Liver (tissue), 3 donors: Measurements from ENCODE around the gene ZNF439.
"Not testable (repeated sequence)": the region's sequence is repeated elsewhere in the genome, so short reads cannot be mapped to it uniquely, and the experiment has no call there.

ENCODE experiments used
- HNF4A ChIP-seq, 2 donors: conservative IDR thresholded peaks; 2 replicates each; pipeline ENCODE4 v1.6.1; 2016; ENCODE audit warnings: antibody characterized with exemption in 2 of 2, mild to moderate bottlenecking in 2 of 2
- JUND ChIP-seq, 2 donors: IDR thresholded peaks; 2 replicates each; pipeline ENCODE4 v1.6.1; 2016; ENCODE audit warnings: antibody characterized with exemption in 2 of 2
- RAD21 ChIP-seq, 2 donors: IDR thresholded peaks; 2 replicates each; pipeline ENCODE4 v1.6.1; 2016; ENCODE audit warnings: antibody characterized with exemption in 2 of 2, mild to moderate bottlenecking in 2 of 2
- TAF1 ChIP-seq: conservative IDR thresholded peaks from 2 replicates; pipeline ENCODE4 v1.6.1; 2016; ENCODE audit warnings: antibody characterized with exemption, mild to moderate bottlenecking
- TF ChIP-seq, protein P1 (sequence below): fragments of 150-350 bp; IDR thresholded peaks from 2 replicates; pipeline ENCODE4 v1.5.1; 2017; ENCODE audit warnings: improper control_type of control experiment, low read depth, low read length; ENCODE audit not compliant: missing input control
- TF ChIP-seq, protein P2 (sequence below): IDR thresholded peaks from 2 replicates; pipeline ENCODE4 v1.6.1; 2016; ENCODE audit warnings: antibody characterized with exemption
- TF ChIP-seq, protein P3 (sequence below): IDR thresholded peaks from 2 replicates; pipeline ENCODE4 v1.6.1; 2016; ENCODE audit warnings: antibody characterized with exemption
- donor health status: healthy.
- donor health status: healthy.

DNA sequence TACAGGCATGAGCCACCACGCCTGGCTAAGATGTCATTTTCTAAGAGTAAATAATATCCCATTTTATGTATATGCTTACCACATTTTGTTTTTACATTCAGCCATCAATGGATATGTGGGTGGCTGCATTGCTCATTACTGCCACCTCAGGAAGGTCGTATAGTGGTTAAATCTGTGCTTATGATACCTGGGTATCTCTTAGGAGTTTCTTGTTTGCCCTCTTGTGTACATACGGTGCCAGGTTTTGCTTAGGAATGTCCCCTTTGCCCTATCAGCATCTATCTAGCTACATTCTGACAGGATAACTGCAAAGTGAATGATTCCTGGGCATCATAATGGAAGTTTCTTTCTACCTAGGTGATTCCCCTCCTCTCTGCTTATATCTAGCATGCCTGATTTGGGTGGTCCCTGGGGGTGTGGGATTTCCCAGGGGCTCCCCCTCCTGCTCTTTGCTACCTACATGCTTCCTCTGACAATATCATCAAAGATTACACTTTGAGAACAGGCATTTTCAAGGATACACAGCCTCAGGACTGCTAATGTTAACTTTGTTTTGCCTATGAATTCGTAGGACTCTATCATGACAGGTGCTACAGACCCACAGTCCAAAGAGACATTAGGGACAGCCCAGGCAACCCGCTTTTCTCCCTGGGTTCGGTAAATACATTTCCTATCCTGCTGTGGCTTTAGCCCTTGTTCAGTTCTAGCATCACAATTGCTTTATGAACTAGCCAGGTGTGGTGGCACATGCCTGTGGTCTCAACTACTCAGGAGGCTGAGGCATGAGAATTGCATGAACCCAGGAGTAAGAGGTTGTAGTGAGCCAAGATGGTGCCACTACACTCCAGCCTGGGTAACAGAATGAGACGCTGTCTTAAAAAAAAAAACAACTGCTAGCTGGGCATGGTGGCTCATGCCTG is 19.3 kb upstream of the ZNF439 start:
- TF ChIP-seq, protein P1, sequence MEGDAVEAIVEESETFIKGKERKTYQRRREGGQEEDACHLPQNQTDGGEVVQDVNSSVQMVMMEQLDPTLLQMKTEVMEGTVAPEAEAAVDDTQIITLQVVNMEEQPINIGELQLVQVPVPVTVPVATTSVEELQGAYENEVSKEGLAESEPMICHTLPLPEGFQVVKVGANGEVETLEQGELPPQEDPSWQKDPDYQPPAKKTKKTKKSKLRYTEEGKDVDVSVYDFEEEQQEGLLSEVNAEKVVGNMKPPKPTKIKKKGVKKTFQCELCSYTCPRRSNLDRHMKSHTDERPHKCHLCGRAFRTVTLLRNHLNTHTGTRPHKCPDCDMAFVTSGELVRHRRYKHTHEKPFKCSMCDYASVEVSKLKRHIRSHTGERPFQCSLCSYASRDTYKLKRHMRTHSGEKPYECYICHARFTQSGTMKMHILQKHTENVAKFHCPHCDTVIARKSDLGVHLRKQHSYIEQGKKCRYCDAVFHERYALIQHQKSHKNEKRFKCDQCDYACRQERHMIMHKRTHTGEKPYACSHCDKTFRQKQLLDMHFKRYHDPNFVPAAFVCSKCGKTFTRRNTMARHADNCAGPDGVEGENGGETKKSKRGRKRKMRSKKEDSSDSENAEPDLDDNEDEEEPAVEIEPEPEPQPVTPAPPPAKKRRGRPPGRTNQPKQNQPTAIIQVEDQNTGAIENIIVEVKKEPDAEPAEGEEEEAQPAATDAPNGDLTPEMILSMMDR = not testable (repeated sequence)
- TF ChIP-seq TAF1; JUND (IDR thresholded peaks at IDR 0.05); RAD21 (IDR thresholded peaks at IDR 0.05); HNF4A (conservative IDR thresholded peaks at IDR 0.05): not testable (repeated sequence)
- TF ChIP-seq, protein P2, sequence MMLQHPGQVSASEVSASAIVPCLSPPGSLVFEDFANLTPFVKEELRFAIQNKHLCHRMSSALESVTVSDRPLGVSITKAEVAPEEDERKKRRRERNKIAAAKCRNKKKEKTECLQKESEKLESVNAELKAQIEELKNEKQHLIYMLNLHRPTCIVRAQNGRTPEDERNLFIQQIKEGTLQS = not testable (repeated sequence)
- TF ChIP-seq, protein P3, sequence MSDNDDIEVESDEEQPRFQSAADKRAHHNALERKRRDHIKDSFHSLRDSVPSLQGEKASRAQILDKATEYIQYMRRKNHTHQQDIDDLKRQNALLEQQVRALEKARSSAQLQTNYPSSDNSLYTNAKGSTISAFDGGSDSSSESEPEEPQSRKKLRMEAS = not testable (repeated sequence)
